ENCODE measurements around the gene ARHGAP15.

Gene ARHGAP15

GRCh38 chr2:143146366-143146765 lies 17.1 kb downstream of the ARHGAP15 start:
- no peak for DNase-seq

- DNase-seq, result no peak
These were observed 17.8 kb downstream of the ARHGAP15 start for GRCh38 chr2:143146815-143147530.

GRCh38 chr2:143148011-143148410 lies 18.8 kb downstream of the ARHGAP15 start:
- DNase-seq, result no peak

- no peak for DNase-seq
These were observed 19.5 kb downstream of the ARHGAP15 start for GRCh38 chr2:143148757-143149156.

- DNase-seq, result no peak
These were observed 21.1 kb downstream of the ARHGAP15 start for GRCh38 chr2:143150287-143150686.

GRCh38 chr2:143151111-143151752 lies 22.0 kb downstream of the ARHGAP15 start:
- no peak for DNase-seq

GRCh38 chr2:143152219-143152618 lies 23.0 kb downstream of the ARHGAP15 start:
- DNase-seq, result no peak

GRCh38 chr2:143152637-143153036 lies 23.4 kb downstream of the ARHGAP15 start:
- no peak for DNase-seq

GRCh38 chr2:143155661-143156060 lies 26.4 kb downstream of the ARHGAP15 start:
- DNase-seq, result no peak

GRCh38 chr2:143157001-143157400 lies 27.8 kb downstream of the ARHGAP15 start:
- no peak for DNase-seq

GRCh38 chr2:143157418-143157817 lies 28.2 kb downstream of the ARHGAP15 start:
- no peak for DNase-seq

GRCh38 chr2:143158098-143158497 lies 28.9 kb downstream of the ARHGAP15 start:
- no peak for DNase-seq

GRCh38 chr2:143158551-143159485 lies 29.6 kb downstream of the ARHGAP15 start:
- no peak for DNase-seq

- no peak for DNase-seq
These were observed 30.2 kb downstream of the ARHGAP15 start for GRCh38 chr2:143159486-143159840.

GRCh38 chr2:143160732-143161707 lies 31.8 kb downstream of the ARHGAP15 start:
- no peak for DNase-seq

GRCh38 chr2:143162123-143162837 lies 33.1 kb downstream of the ARHGAP15 start:
- no peak for DNase-seq

GRCh38 chr2:143162997-143163396 lies 33.8 kb downstream of the ARHGAP15 start:
- DNase-seq, result no peak

GRCh38 chr2:143163499-143163898 lies 34.3 kb downstream of the ARHGAP15 start:
- DNase-seq, result no peak

- DNase-seq, result no peak
These were observed 36.1 kb downstream of the ARHGAP15 start for GRCh38 chr2:143165291-143165690.

- no peak for DNase-seq
These were observed 39.9 kb downstream of the ARHGAP15 start for GRCh38 chr2:143169105-143169504.

GRCh38 chr2:143171817-143172216 lies 42.6 kb downstream of the ARHGAP15 start:
- DNase-seq, result no peak

- DNase-seq, result no peak
These were observed 46.2 kb downstream of the ARHGAP15 start for GRCh38 chr2:143175438-143175837.
